ENCODE results near the gene INMT.

Gene INMT

DNA sequence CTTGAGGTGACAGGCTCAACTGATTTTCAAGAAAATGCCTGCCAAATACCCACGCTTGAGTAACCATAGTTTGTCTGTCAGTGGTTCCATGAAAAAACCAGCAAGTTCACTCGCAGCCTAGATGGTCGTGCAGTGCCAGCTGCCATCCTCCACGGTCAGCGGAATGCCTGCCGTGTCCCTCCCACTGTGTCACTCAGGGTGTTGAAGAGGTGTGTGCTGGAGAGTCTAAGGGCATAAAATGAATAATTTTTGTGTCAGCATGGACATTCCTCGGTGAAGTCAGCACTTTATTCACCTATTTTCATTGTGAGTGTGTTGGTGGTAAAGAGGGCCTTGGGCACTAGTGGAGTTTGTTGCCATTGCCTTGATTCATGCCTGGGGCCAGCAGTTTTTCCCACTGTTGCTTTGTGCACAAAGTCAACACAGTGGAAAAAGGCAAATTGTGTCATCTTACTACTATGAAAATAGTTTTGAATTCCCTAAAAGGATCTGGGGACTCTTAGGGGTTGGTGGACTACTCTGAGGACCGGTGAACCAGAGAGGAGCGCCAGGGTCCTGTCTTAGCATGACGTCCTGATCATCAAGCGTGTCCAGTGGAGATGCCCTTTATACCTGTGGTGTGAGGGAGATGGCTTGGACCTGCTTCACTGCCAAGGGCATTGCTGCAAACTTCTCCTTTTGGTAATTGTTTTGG, 36.9 kb downstream of the INMT start:
- DNase-seq, result no peak

DNA sequence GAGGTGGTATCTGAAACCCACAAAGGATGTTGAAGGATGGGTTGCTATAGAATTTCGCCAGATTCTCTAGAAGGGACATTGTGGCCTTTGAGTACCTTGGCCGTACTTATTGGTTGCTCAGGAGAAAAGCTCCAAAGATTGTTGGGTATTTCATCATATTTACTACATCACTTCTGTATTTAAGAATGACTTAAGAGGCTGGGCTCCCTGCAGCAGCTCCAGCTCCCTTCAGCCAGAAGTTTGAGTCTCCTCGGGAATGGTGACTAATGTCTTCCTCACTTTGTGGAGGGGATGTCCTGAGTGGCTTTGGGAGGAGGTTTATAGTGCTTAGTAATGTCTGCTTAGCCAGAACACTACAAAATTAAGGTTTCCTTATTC, 37.4 kb downstream of the INMT start:
- no peak for DNase-seq

DNA sequence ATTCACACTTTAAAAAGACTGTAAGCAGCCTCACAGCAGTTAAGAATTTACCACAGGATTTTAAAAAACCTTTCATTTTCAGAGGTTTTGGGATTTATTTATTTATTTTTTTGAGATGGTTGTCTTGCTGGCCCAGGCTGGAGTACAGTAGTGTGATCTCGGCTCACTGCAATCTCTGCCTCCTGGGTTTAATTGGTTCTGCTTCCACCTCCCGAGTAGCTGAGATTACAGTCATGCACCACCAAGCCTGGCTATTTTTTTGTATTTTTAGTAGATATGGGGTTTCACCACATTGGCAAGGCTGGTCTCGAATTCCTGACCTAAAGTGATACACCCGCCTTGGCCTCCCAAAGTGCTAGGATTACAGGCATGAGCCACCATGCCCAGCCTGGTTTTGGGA, 38.4 kb downstream of the INMT start:
- DNase-seq, result no peak

DNA sequence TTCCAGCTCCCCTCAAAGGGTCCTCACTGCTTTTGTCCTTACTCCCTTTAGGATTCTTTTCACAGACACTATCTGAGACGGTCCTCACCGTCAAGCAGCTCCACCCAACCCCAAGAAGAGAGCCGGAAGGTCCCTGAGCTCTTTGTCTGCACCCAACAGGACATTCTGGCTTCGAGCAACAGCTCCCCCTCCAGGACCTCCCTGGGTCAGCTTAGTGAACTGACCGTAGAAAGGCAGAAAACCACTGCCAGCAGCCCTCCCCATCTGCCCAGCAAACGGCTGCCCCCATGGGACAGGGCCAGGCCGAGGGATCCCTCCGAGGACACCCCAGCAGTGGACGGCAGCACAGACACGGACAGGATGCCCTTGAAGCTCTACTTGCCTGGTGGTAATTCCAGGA, 39.2 kb downstream of the INMT start:
- DNase-seq, result no peak

DNA sequence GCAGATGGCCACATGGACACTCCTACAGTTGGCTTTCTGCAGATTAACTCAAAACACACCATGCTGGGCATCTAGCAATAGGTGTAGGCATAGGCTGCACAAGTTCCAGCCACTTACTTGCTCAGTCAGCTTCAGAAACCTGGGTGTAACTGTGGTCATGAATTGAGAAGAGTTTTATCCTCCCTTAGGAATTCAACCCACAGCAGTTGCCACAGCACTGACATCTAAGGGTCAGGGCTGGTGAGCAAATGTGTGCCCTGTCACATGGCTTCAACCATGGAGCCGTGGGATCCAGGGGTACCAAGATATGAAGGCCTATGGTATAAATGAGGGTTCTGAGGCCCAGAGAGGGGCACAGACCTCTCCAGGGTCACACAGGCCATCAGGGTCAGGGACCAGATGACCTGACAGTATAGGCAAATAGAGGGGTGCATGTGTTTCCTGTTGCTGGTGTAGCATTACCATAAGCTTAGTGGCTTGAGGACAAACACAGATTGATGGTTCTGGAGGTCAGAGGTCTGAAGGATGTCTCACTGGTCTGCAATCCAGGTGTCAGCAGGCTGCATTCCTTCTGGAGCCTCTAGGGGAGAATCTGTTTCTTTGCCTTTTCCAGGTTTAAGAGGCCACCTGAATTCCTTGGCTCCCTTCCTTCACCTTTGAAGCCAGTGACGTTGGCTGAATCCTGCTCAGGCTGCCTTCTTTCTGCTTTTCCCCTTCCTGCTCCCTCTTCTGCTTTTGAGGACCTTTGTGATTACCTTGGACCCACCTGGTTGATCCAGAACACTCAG, 43.4 kb downstream of the INMT start:
- no peak for DNase-seq

DNA sequence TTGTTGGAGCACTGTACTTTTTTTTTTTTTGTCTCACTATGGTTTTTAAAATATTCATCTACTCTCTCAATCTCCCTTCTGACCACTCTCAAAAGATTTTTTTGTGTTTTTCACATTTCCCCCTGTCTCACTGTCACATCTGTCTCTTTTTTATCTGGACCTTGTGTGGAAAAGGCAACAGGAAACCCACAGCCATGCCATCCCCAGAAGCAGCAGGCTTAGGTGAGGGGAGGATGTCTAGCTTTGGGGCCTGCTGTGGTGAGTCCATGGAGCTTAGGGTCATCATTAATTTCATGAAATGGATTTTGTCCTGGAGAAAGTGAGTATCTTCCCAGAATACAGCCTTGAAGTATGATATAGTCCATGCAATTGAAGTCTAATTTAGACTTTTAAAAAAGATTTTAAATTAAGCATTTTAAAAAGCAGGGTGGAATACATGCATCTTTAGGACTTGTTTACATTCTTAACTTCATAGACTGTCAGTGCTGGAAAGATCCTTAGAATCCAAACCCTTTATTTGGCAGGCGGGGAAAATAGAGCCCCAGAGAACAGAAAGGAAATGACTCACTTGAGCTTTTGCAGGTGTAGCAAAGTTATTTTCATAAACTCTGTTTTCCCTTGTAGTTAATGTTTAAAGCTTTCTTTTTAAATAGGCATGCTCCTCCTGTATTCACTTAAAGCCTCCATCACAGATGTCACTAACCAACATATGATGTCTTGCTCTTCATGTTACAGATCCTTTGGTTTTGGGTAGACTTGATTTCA, 44.4 kb downstream of the INMT start:
- DNase-seq, result no peak

- no peak for DNase-seq
These were observed 45.5 kb downstream of the INMT start for GRCh38 chr7:30797176-30798040.

DNA sequence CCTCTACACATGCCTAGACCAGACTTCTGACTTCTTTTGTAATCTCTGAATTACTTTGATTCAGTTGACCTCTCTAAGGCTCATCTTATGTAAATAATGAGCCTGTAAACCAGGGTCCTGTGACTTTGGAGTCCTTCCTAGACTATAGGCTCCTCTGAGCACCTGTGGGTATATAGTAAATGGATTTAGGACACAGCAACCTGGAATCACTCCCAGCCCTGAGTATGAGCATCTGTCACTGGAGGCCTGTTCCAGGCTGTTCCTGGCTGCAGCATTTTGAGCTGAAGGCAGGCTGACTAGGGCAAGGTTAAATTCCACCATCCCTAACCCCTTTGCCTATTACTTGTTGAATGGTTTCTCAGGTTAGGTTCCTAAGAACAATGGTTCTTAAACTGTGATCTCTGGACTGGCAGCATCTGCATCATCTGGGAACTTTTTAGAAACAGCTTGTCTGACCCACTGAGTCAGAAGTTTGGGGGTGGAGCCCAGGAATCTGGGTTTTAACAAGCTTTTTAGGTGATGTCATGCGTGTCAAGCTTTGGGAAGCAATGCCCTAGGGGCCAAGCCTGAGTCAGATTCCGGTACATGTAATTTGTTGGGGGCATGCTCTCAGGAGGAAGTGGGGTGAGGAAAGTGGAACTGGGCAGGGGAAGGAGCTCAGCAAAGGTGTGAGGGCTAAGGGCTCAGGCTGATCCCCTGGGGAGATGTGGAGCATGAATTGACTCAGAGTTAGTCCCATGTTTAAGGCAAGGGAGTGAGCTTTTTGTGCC, 47.5 kb downstream of the INMT start:
- DNase-seq, result no peak

DNA sequence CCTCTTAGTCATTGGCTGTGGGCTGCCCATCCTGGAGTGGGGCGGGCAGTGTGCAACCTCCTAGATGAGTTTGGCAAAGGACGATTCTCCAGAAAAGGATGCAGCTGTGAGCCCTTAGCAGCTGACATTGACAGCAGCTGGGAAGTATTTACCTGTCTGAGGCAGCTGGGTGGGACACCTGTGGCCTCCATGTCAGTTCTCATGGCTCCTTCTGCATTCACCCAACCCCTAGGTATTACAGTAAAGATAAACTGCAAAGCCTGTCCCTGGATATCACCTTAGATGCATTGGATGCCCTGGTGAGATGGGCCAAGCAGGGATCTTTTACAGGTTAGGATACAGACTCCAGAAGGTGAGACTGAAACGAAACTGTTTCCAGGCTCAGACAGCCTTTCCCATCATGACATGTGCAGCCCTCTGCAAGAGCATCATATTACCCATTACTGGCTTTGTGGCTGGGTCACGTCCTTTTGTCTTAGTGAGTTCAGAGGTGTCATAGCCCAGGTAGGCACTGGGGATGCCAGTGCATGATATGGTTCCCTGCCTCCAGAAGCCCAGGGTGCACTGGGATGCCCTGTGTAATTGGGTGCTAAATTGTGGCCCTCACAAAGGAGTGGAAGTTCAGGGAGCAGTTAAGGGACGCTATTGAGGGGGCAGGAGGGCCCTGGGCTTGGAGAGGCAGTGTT, 48.2 kb downstream of the INMT start:
- DNase-seq, result no peak

- peak; percentile 71 for DNase-seq
These were observed 48.9 kb downstream of the INMT start for GRCh38 chr7:30800785-30801252.

DNA sequence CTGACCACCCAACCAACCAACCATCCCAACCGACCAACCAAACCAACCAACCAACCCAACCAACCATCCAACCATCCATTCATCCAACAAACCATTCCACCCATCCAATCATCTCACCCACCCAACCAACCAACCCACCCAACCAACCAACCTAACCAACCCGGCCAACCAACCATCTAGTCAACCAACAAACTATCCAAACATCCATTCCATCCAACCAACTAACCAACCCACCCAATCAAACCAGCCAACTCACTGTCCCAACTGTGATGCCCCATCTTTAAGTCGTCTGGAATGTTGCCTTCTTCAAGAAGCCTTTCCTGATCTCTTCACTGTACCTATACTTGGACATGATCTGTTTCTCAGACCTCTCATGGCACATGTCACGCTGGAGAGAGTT, 50.9 kb downstream of the INMT start:
- no peak for DNase-seq

- no peak for DNase-seq
These were observed 52.2 kb downstream of the INMT start for GRCh38 chr7:30804078-30804661.

DNA sequence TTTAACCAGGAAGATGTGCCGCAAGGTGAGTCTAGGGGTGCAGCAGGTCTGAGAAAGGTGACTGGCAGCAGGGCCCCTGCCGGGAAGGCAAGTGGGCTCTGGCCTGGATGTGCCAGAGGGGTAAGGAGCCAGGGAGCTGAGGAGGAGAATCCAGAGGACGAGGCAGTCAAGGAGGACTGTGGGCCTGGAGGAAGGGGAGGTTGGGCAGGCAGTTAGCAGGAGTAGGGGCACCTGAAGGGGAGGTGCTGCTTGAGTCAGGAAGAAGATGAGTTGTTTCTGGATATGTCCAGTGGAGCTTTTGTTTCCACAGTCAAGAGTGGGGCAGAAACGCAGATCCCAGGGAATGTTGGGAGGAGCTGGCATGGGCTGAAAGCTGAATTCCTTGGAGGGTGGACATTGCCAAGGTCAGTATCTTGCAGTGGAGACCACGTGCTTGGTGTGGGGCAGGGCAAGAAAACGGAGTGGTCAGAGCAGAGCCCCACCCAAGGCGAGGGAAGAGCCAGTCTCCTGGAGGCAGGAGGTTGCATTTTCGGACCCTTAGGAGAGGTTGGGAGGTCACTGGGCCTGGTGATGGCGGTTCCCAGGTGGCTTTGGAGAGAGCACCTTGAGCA, 53.3 kb downstream of the INMT start:
- DNase-seq, result no peak

GRCh38 chr7:30805931-30806330, 54.0 kb downstream of the INMT start:
- no peak for DNase-seq
